NT2/D1 (cell line): ENCODE measurements around the gene LRRTM4.
"Not testable (repeated sequence)": the region's sequence is repeated elsewhere in the genome, so short reads cannot be mapped to it uniquely, and the experiment has no call there.

Experiments used
- DNase-seq: peaks from one replicate; pipeline ENCODE4 v3.0.0-alpha.2; 2011; ENCODE audit warnings: low read depth, low spot score
- H3K27me3 ChIP-seq: 2 replicates; pipeline ENCODE4 v1.6.0; 2011; ENCODE audit warnings: mild to moderate bottlenecking; ENCODE audit not compliant: insufficient read length, insufficient read depth
- H3K36me3 ChIP-seq: 2 replicates; pipeline ENCODE4 v1.6.1; 2011; ENCODE audit warnings: mild to moderate bottlenecking, low read length, mixed read lengths; ENCODE audit not compliant: insufficient read depth, insufficient read length
- H3K4me1 ChIP-seq: 2 replicates; pipeline ENCODE4 v1.5.1; 2011; ENCODE audit not compliant: insufficient read depth, insufficient read length
- H3K4me3 ChIP-seq: 2 replicates; pipeline ENCODE4 v1.5.1; 2011; ENCODE audit warnings: low read depth; ENCODE audit not compliant: insufficient read length
- H3K9ac ChIP-seq: 2 replicates; pipeline ENCODE4 v1.6.0; 2011; ENCODE audit warnings: low read depth; ENCODE audit not compliant: insufficient read length
- H3K9me3 ChIP-seq: 2 replicates; pipeline ENCODE4 v1.5.1; 2011; ENCODE audit warnings: mild to moderate bottlenecking, low read length; ENCODE audit not compliant: insufficient read depth
- SUZ12 ChIP-seq: IDR thresholded peaks from 2 replicates; pipeline ENCODE4 v1.6.1; 2011; ENCODE audit not compliant: insufficient read length, insufficient read depth; ENCODE audit errors: extremely low read depth
- YY1 ChIP-seq: IDR thresholded peaks from 2 replicates; pipeline ENCODE4 v1.6.1; 2011; ENCODE audit not compliant: insufficient read length, insufficient read depth
- ZNF274 ChIP-seq: IDR thresholded peaks from 2 replicates; pipeline ENCODE4 v1.6.1; 2011; ENCODE audit warnings: mild to moderate bottlenecking, low read depth, low read length

Gene LRRTM4

GRCh38 chr2:77169426-77169825 is 352.8 kb downstream of the LRRTM4 start:
- TF ChIP-seq YY1 (no peak), SUZ12 (no peak), ZNF274 (no peak)
- H3K9me3 ChIP-seq: no peaks in the 10 kb centered on the region
- no peaks in the 10 kb centered on the region for H3K4me1 ChIP-seq
- H3K36me3 ChIP-seq: no peaks in the 10 kb centered on the region
- no peak overlapping the region for H3K9ac ChIP-seq
- no peak overlapping the region for H3K4me3 ChIP-seq
- H3K27me3 ChIP-seq: no peaks in the 10 kb centered on the region
- no peak for DNase-seq

GRCh38 chr2:77164021-77164420 is 358.2 kb downstream of the LRRTM4 start:
- not testable (repeated sequence) for DNase-seq, H3K27me3 ChIP-seq, H3K9ac ChIP-seq, H3K4me1 ChIP-seq, H3K4me3 ChIP-seq, H3K36me3 ChIP-seq, H3K9me3 ChIP-seq

- H3K9me3 ChIP-seq: peaks cover 6% of the 10 kb centered on the region; the same call in 1 of the 2 replicates
- no peaks in the 10 kb centered on the region for H3K36me3 ChIP-seq
- no peaks in the 10 kb centered on the region for H3K4me1 ChIP-seq
- H3K4me3 ChIP-seq: no peak overlapping the region
- no peak for DNase-seq
- no peaks in the 10 kb centered on the region for H3K27me3 ChIP-seq
- no peak overlapping the region for H3K9ac ChIP-seq
- TF ChIP-seq ZNF274: no peak
- no peak for TF ChIP-seq YY1
- TF ChIP-seq SUZ12: no peak
Measured at GRCh38 chr2:77161009-77161408, 361.2 kb downstream of the LRRTM4 start.

- Histone ChIP-seq H3K9me3 (peaks cover 1% of the 10 kb centered on the region; the same call in 1 of the 2 replicates), H3K9ac (no peak overlapping the region), H3K27me3 (no peaks in the 10 kb centered on the region)
Measured at GRCh38 chr2:77156599-77156998, 365.6 kb downstream of the LRRTM4 start.

GRCh38 chr2:77155511-77155910 is 366.7 kb downstream of the LRRTM4 start:
- no peaks in the 10 kb centered on the region for H3K4me1 ChIP-seq
- H3K9me3 ChIP-seq: no peaks in the 10 kb centered on the region
- DNase-seq: no peak
- H3K4me3 ChIP-seq: no peak overlapping the region
- H3K27me3 ChIP-seq: no peaks in the 10 kb centered on the region
- TF ChIP-seq SUZ12 (no peak), YY1 (no peak), ZNF274 (no peak)
- no peak overlapping the region for H3K9ac ChIP-seq
- no peaks in the 10 kb centered on the region for H3K36me3 ChIP-seq

More at GRCh38 chr2:77156599-77156998, 365.6 kb downstream of the LRRTM4 start:
- TF ChIP-seq YY1 (no peak), SUZ12 (no peak), ZNF274 (no peak)
- Histone ChIP-seq H3K4me3 (no peak overlapping the region), H3K4me1 (no peaks in the 10 kb centered on the region), H3K36me3 (no peaks in the 10 kb centered on the region)
- no peak for DNase-seq

GRCh38 chr2:77149565-77149964 is 372.6 kb downstream of the LRRTM4 start:
- DNase-seq: no peak
- Histone ChIP-seq H3K4me3 (no peak overlapping the region), H3K27me3 (no peaks in the 10 kb centered on the region), H3K4me1 (no peaks in the 10 kb centered on the region), H3K9me3 (no peaks in the 10 kb centered on the region), H3K36me3 (no peaks in the 10 kb centered on the region), H3K9ac (no peak overlapping the region)
- TF ChIP-seq ZNF274 (no peak), YY1 (no peak), SUZ12 (no peak)

GRCh38 chr2:77147153-77147552 is 375.0 kb downstream of the LRRTM4 start:
- H3K27me3 ChIP-seq: no peaks in the 10 kb centered on the region
- H3K36me3 ChIP-seq: no peaks in the 10 kb centered on the region
- no peak overlapping the region for H3K9ac ChIP-seq
- DNase-seq: no peak
- no peaks in the 10 kb centered on the region for H3K4me1 ChIP-seq
- H3K4me3 ChIP-seq: no peak overlapping the region
- no peaks in the 10 kb centered on the region for H3K9me3 ChIP-seq
- TF ChIP-seq YY1 (no peak), ZNF274 (no peak), SUZ12 (no peak)

- DNase-seq: no peak
- no peaks in the 10 kb centered on the region for H3K4me1 ChIP-seq
- H3K9ac ChIP-seq: no peak overlapping the region
- H3K36me3 ChIP-seq: no peaks in the 10 kb centered on the region
- TF ChIP-seq SUZ12 (no peak), YY1 (no peak), ZNF274 (no peak)
- H3K27me3 ChIP-seq: no peaks in the 10 kb centered on the region
- no peaks in the 10 kb centered on the region for H3K9me3 ChIP-seq
- H3K4me3 ChIP-seq: no peak overlapping the region
Measured at GRCh38 chr2:77144772-77145171, 377.4 kb downstream of the LRRTM4 start.
